ENCODE results near the gene NLRP2B. TPM values are rescaled to one million over a fixed set of nuclear protein-coding genes. Genes with fewer than 3 reads are reported as not detected.
"Not testable (repeated sequence)": the region's sequence is repeated elsewhere in the genome, so short reads cannot be mapped to it uniquely, and the experiment has no call there.

The NLRP2B gene
- total RNA-seq: under 0.01 TPM

- no peak for FAIRE-seq
- no peak for DNase-seq (ENCODE audit: low spot score in 2 of 2)
These were observed at the start of gene NLRP2B for GRCh38 chrX:57680160-57680559. NLRP2B (minus strand) TSS chrX:57680260.

GRCh38 chrX:57725995-57726394, 45.9 kb upstream of the NLRP2B start:
- not testable (repeated sequence) for FAIRE-seq; DNase-seq (ENCODE audit: low spot score in 2 of 2)

DNA sequence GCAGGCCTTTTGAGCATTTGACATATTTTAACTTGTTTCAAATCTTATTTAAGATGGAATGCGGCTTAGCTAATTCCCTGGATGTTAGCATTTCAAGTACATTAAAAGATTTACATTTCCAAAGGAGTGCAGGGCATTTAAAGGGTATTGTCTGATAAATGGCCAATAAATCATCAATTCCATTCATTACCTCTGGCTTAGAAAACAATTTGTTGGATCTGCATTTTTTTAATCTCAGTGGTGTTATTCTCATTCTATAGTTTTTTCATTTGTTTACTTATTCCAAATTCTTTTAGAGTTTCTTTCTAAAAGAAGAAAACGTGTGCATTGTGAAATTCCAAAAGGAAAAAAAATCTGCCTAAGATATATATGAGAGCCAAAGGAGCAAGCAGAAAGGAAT, 1.3 kb upstream of the NLRP2B start:
- no peak for FAIRE-seq
- DNase-seq (ENCODE audit: low spot score in 2 of 2): no peak

- FAIRE-seq (no peak), DNase-seq (ENCODE audit: low spot score in 2 of 2) (no peak)
These were observed 1.2 kb downstream of the NLRP2B start for GRCh38 chrX:57678686-57679428.

DNA sequence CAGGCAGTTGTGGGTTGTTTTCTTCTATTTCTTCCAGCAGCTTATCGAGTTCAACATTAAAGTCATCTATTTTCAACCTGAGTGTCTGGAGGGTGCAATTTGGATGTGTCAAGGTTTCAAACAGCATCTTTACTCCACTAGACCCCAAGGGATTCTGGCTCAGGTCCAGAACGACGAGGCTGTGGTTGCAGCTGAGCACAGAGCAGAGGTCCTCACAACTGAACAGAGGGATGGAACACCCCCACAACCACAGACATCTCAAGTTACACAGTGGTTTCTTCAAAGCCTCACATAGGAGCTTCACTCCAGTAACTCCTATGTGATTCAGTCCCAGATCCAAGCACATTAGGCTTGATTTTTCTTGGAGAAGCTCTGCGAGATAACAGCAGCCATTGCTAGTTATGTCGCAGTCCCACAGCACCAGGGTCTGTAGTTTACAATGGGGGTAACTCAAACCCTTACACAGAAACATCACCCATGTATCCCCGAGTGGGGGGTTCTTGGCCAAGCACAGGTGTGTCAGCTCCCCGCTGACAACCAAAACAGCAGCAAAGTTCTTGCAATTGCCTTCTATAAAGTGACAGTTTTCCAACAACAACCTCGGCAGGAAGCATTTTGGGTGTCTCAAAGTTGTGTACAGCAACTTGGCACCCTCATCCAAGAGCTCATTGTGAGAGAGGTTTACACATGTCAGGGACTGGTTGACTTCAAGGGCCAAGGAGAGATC, 2.8 kb downstream of the NLRP2B start:
- DNase-seq (ENCODE audit: low spot score in 2 of 2) (no peak), FAIRE-seq (no peak)

DNA sequence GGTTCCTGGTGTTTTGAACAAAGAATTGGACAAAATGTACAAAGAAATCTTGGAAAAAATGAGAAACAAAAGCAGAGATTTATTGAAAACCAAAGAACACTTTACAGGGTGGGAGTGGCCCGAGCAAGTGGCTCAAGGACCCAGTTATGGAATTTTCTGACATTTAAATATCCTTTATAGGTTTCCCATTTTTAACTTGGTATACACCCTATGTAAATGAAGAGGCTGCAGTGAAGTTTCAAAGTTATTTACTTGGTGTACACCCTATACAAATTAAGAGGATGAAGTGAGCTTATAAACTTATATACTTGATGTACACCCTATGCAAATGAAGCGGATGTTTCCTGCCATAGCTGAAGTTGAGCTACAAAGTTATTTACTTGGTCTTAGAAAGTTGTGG, 4.7 kb downstream of the NLRP2B start:
- DNase-seq (ENCODE audit: low spot score in 2 of 2) (no peak), FAIRE-seq (no peak)

GRCh38 chrX:57674861-57675260, 5.2 kb downstream of the NLRP2B start:
- no peak for FAIRE-seq
- DNase-seq (ENCODE audit: low spot score in 2 of 2): no peak

DNA sequence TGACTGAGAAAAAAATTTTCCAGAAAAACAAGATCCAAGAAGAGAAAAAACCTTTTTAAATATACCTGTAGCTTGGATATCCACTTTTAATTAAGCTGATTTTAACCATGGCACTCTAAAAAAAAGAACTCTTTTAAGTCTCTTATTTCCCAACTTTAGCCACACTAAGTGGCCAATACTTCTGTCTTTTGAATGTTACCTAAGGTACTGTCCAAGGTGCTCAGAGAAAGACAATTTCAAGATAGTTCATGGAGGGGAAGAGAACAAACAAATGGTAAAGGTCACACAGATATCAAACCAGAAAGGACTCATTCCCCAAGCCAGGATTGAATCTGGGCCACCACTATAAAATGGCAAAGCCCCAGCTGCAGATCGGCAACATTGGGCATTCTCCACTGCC, 10.1 kb downstream of the NLRP2B start:
- FAIRE-seq (no peak), DNase-seq (ENCODE audit: low spot score in 2 of 2) (no peak)

GRCh38 chrX:57667010-57667409, 13.1 kb downstream of the NLRP2B start:
- FAIRE-seq (no peak), DNase-seq (ENCODE audit: low spot score in 2 of 2) (no peak)

DNA sequence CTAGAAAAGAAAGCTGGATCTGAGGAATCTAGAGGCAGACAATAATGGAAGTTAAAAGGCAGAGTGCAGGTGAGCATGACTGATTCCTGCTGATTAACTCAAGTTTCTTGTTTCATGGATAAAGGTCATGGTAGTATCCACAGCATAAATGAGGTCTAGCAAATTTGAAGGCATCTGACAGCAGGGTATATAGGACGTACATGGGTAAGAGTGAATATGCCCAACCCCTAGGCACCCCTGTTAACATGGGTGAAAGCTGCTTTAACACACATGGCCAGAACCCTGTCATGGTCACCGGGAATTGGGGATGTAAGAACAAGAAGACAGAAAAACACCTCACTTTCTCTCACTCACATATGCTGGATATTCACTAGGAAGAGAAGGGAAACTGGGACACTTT, 25.0 kb downstream of the NLRP2B start:
- DNase-seq (ENCODE audit: low spot score in 2 of 2) (no peak), FAIRE-seq (no peak)

DNA sequence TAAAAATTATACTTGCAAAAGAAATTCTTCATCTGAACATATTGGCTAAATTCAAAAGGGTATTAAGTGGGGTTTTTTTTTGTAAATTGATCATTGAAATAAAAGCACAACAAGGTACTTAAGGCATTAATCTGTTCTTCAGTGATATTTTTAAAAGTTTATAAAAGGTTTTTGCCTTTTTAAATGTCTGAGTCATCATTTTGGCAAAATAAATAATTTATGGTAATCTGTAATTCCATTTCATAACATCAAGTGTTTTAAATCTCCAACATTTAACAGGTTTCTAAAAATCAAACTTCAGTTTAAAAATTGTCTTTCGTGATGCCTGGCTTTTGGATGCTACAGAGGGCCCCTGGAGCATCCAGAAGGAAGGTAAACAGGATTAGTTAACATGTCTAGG, 27.4 kb downstream of the NLRP2B start:
- DNase-seq (ENCODE audit: low spot score in 2 of 2) (no peak), FAIRE-seq (no peak)

DNA sequence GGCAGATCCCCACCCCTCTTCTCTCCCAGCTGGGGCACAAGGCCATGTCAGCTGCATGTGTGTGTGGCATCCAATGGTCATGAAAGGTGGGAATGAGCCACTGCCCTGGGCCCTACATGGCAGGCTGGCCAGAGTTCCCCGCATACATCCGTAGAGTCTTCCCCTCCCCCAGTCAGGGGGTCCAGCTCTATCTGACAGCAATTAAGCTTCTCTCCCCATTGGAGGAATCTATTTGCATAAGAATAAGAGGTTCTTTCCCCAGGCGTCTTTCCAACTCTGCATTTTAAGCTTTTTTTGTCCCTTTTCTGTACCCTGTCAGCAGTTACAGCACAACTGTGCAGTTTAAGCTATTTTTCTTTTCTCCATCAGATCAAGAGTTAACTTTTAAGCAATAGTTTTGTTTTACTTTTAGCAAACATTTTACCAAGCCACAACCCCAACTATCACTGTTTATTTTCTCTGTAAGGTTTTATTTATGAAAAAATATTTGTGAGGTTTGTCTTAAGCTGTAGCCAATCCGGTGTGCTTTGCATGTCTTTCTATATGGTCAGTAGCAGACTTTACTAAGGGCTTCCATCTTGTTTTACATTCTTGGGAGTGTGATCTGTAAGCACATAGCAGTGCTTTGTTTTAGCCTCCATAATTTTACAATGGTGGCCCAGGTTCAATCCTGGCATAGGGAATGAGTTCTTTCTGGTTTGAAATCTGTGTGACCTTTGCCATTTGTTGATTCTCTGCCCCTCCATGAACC, 28.7 kb downstream of the NLRP2B start:
- no peak for FAIRE-seq

DNA sequence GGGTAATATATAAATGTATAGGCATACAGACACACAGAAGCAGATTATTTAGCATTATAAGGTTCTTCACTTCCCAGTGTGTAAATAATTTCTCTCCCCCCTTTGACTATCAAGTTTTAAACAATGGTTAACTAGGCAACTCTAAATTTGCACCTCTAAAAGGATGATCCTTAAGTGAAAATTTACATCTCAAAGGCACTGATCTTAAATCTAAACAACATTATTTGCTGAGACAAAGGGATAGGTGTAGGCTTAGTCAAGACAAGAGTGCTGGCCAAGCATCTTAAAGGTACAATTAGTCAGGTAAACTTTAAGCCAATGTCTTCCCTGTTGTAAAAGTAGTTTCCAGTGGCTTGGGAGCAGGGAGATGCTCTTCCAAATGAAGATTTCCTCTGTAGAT, 33.0 kb downstream of the NLRP2B start:
- DNase-seq (ENCODE audit: low spot score in 2 of 2) (no peak), FAIRE-seq (no peak)

More for the DNA sequence above, 28.7 kb downstream of the NLRP2B start:
- no peak for DNase-seq (ENCODE audit: low spot score in 2 of 2)

GRCh38 chrX:57643698-57644097, 36.4 kb downstream of the NLRP2B start:
- DNase-seq (ENCODE audit: low spot score in 2 of 2) (no peak), FAIRE-seq (no peak)

- FAIRE-seq (no peak), DNase-seq (ENCODE audit: low spot score in 2 of 2) (no peak)
These were observed 38.7 kb downstream of the NLRP2B start for GRCh38 chrX:57641338-57641737.

DNA sequence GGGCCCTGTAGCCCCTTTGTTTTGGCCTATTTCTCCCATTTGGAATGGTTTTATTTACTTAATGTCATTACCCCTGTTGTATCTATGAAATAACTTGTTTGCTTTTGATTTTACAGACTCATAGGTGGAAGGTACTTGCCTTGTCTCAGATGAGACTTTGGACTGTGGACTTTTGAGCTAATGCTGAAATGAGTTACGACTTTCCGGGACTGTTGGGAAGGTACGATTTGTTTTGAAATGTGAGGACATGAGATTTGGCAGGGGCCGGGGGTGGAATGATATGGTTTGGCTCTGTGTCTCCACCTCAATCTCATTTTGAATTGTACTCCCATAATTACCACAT, 39.4 kb downstream of the NLRP2B start:
- DNase-seq (ENCODE audit: low spot score in 2 of 2) (no peak), FAIRE-seq (no peak)

DNA sequence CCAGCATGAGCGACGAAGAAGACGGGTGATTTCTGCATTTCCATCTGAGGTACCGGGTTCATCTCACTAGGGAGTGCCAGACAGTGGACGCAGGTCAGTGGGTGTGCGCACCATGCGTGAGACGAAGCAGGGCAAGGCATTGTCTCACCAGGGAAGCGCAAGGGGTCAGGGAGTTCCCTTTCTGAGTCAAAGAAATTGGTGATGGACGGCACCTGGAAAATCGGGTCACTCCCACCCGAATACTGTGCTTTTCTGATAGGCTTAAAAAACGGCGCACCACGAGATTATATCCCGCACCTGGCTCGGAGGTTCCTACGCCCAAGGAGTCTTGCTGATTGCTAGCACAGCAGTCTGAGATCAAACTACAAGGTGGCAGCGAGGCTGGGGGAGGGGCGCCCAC, 50.6 kb downstream of the NLRP2B start:
- FAIRE-seq; DNase-seq (ENCODE audit: low spot score in 2 of 2): not testable (repeated sequence)

Measured in frontal cortex (tissue), 4 donors.